GM18867 (cell line): ENCODE results near the gene GPR33.

ENCODE experiments used
- ATAC-seq: cut with Tn5 transposase; IDR thresholded peaks from one replicate; pipeline ENCODE4 v1.9.1; 2021; ENCODE audit warnings: mild to moderate bottlenecking, moderate library complexity; ENCODE audit not compliant: unreplicated experiment

Gene GPR33, protein sequence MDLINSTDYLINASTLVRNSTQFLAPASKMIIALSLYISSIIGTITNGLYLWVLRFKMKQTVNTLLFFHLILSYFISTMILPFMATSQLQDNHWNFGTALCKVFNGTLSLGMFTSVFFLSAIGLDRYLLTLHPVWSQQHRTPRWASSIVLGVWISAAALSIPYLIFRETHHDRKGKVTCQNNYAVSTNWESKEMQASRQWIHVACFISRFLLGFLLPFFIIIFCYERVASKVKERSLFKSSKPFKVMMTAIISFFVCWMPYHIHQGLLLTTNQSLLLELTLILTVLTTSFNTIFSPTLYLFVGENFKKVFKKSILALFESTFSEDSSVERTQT

GRCh38 chr14:31487886-31488285 is at the start of gene GPR33:
TSS of gene GPR33 (minus strand) at chr14:31488039. CDS start at chr14:31483965, 4,074 bp downstream.
- ATAC-seq = no peak

GRCh38 chr14:31536201-31536960 is 48.5 kb upstream of the GPR33 start:
- ATAC-seq = no peak

GRCh38 chr14:31530136-31530535 is 42.3 kb upstream of the GPR33 start:
- no peak for ATAC-seq

DNA sequence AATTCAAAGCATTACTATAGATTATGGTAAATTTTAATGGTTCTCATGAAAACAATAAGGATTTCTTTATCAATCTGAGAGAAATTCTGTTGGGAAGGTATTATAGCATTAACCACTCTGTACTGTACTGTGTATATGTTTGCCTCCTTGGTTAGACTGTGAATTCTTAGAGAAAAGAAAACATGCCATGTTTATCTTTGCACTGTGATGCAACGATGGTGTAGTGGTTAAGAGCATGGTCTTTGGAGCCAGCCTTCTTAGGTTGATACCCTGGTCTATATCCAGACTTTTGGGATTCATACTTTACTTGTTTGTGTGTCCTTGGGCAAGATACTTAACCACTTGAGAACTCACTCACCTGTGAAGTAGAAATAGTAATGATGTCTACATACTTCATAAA is 41.2 kb upstream of the GPR33 start:
- ATAC-seq = no peak

DNA sequence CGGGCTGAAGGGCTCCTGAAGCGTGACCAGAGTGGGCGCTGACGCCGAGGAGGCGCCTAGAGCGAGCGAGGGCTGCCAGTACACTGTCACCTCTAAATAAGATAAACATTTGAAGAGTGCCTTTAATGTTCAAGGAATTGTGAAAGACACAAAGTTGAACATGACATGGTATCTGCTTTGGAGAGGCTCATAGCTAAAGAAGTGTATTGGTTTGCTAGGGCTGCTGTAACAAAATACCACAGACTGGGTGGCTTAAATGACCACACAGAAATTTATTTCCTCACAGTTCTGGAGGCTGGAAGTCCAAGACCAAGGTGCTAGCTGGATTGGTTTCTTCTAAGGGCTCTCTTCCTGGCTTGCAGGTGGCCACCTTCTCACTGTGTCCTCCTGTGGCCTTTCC is 39.7 kb upstream of the GPR33 start:
- no peak for ATAC-seq

GRCh38 chr14:31527087-31527486 is 39.2 kb upstream of the GPR33 start:
- ATAC-seq = no peak

- no peak for ATAC-seq
Observed at GRCh38 chr14:31510855-31511254, 23.0 kb upstream of the GPR33 start.

- no peak for ATAC-seq
Observed at GRCh38 chr14:31510222-31510621, 22.4 kb upstream of the GPR33 start.

DNA sequence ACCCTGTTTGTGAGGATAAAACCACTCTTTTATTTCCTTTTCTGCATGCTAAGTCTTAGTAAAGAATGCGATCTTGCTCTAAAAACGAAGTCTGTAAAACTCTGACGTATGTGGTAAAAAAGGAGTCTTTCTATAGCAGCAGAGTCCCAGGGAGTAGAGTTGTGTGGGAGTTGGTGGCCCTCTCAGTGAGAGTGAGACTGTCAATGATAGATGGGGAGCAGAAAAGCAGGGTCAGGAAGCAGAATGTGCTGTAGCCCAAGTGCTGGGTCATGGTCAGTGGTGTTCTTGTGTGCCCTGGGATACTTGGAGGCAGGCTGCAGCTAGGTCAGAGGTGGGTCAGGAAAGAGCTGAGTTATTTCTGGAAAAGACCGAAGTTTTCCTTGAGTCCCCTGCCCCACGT is 20.3 kb upstream of the GPR33 start:
- no peak for ATAC-seq

GRCh38 chr14:31505411-31505810 is 17.6 kb upstream of the GPR33 start:
- no peak for ATAC-seq

DNA sequence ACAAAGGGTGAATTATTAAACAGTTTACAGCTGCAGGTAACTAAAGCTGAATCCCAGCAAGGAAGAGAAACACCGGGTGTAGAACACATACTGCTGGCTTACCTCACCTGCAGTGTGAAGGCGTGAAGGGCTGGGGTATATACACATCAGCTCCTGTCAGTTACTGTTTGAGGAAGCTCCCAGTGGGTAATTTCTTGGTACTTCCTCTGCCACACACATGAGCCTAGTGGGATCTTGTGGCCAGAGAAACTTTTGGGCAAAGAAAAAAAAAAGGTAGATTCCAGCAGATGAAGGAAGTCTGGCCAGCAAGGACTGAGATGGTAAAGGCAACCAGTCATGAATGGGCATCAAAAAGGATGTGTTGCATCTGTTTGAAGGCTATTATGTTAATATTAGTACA is 14.0 kb upstream of the GPR33 start:
- no peak for ATAC-seq

DNA sequence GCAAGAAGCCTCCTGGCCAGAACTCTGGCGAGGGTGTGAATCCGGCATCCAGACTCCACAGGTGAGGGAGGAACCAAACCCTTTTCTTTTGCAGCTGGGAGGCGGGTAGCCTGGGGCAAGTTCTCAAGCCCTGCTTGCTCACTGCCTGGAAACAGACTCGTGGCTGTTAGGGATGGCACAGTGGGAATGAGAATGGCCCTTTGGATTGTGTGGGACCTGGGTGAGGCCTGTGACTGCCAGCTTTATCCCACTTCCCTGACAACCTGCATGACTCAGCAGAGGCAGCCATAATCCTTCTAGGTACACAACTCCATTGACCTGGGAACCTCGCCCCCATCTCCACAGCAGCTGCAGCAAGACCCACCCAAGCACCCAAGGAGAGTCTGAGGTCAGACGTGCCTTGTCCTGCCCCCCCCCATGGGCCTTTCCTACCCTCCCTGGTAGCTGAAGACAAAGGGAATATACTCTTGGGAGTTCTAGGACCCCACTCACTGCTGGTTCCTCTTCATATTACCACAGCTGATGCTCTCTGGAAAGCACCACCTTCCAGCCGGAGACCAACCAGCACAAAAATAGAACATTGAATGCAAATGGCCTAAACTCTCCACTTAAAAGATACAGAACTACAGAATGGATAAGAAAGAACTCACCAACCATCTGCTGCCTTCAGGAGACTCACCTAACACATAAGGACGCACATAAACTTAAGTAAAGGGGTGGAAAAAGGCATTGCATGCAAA is 5.1 kb upstream of the GPR33 start:
- ATAC-seq = no peak

- ATAC-seq = peak; percentile 78
Observed at GRCh38 chr14:31489691-31490090, 1.9 kb upstream of the GPR33 start.

GRCh38 chr14:31486764-31487163 is 1.1 kb downstream of the GPR33 start:
- ATAC-seq = no peak

- ATAC-seq = no peak
Observed at GRCh38 chr14:31484754-31485153, 3.1 kb downstream of the GPR33 start.

DNA sequence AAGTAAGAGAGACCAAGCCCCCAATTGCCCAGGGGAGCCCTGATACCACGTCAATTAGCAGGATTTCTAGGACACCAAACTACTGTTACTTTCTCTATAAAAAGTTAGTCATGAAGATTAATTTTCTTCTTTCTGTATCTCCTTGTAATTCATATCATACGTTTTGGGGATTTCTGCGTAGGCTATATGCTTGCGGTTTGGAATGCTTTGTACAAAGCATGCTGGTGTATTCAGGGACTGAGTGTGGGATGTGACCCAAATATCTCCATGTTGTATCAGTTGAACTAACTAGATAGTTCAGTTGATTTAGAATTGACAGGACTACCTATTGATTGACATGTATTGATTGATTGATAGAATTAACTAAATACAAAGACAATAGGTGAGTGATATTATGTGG is 7.7 kb downstream of the GPR33 start:
- no peak for ATAC-seq

- no peak for ATAC-seq
Observed at GRCh38 chr14:31479027-31479426, 8.8 kb downstream of the GPR33 start.

GRCh38 chr14:31477248-31477647 is 10.6 kb downstream of the GPR33 start:
- ATAC-seq = no peak

- no peak for ATAC-seq
Observed at GRCh38 chr14:31476131-31476866, 11.5 kb downstream of the GPR33 start.

GRCh38 chr14:31466554-31466953 is 21.3 kb downstream of the GPR33 start:
- ATAC-seq = no peak

GRCh38 chr14:31465111-31465510 is 22.7 kb downstream of the GPR33 start:
- ATAC-seq = no peak
